Naive thymus-derived CD4-positive, alpha-beta T cell (primary cell): ENCODE measurements around the gene SUN3. TPM values are rescaled to one million over a fixed set of nuclear protein-coding genes. Genes with fewer than 3 reads are reported as not detected.
"Not testable (repeated sequence)": the region's sequence is repeated elsewhere in the genome, so short reads cannot be mapped to it uniquely, and the experiment has no call there.

Source experiments
- ATAC-seq: fragments of 150-1000 bp; cut with Tn5 transposase; 2 replicates; pipeline ENCODE4 v1.10.0; 2021; ENCODE audit warnings: mild to moderate bottlenecking, moderate library complexity
- CTCF ChIA-PET: fragments of 350-600 bp; sonication (Branson Sonifier 250); formaldehyde crosslinking; loops from one replicate; lab custom pipeline; 2021; ENCODE audit warnings: antibody characterized with exemption; lab: Charles Lee
- POLR2A ChIA-PET: fragments of 350-600 bp; sonication (Branson Sonifier 250); formaldehyde crosslinking; loops from one replicate; lab custom pipeline; 2021; ENCODE audit warnings: antibody characterized with exemption, inconsistent platforms; lab: Charles Lee
- DNase-seq, 9 donors: peaks; one replicate each; pipeline versions ENCODE4 v3.0.0 to v3.0.0-alpha.2; 2020 to 2022; ENCODE audit warnings: mixed read lengths in 1 of 9
- H3K27ac ChIP-seq: one replicate; pipeline ENCODE4 v1.7.0; 2013; ENCODE audit warnings: mild to moderate bottlenecking, low read depth, low read length, moderate library complexity
- H3K27me3 ChIP-seq, 2 donors: one replicate each; pipeline ENCODE4 v1.7.0; 2013; ENCODE audit warnings: low read length in 2 of 2, mild to moderate bottlenecking in 2 of 2, moderate library complexity in 2 of 2; ENCODE audit not compliant: control insufficient read depth in 2 of 2, insufficient read depth in 2 of 2
- H3K36me3 ChIP-seq, 3 experiments: 1 replicate in 2 of 3; 2 replicates in 1 of 3; pipeline ENCODE4 v1.7.0; 2013; ENCODE audit warnings: low read length in 3 of 3, mild to moderate bottlenecking in 3 of 3, moderate library complexity in 1 of 3; ENCODE audit not compliant: insufficient read depth in 3 of 3, control insufficient read depth in 2 of 3
- H3K4me1 ChIP-seq, 2 donors: one replicate each; pipeline ENCODE4 v1.7.0; 2013; ENCODE audit warnings: low read length in 2 of 2, mild to moderate bottlenecking in 2 of 2, moderate library complexity in 1 of 2; ENCODE audit not compliant: control insufficient read depth in 2 of 2, insufficient read depth in 2 of 2
- H3K4me3 ChIP-seq: 2 replicates; pipeline ENCODE4 v1.7.0; 2013; ENCODE audit warnings: mild to moderate bottlenecking, low read length
- H3K9me3 ChIP-seq, 3 experiments: 1 replicate in 2 of 3; 2 replicates in 1 of 3; pipeline ENCODE4 v1.7.0; 2013; ENCODE audit warnings: low read length in 3 of 3; ENCODE audit not compliant: control insufficient read depth in 2 of 3
- H3K27ac Mint-ChIP-seq, 9 donors: one replicate each; pipeline ENCODE4 v1.8.0; 2020 to 2022; ENCODE audit warnings: mixed read lengths in 9 of 9, mild to moderate bottlenecking in 8 of 9, moderate library complexity in 5 of 9, inconsistent platforms in 2 of 9
- H3K27me3 Mint-ChIP-seq, 5 donors: one replicate each; pipeline ENCODE4 v1.8.0; 2021 to 2022; ENCODE audit warnings: mixed read lengths in 5 of 5, mild to moderate bottlenecking in 1 of 5
- H3K36me3 Mint-ChIP-seq, 5 donors: one replicate each; pipeline ENCODE4 v1.8.0; 2020 to 2022; ENCODE audit warnings: mixed read lengths in 5 of 5, mild to moderate bottlenecking in 3 of 5, inconsistent platforms in 1 of 5
- H3K4me1 Mint-ChIP-seq, 7 donors: one replicate each; pipeline ENCODE4 v1.8.0; 2020 to 2022; ENCODE audit warnings: mixed read lengths in 7 of 7, mild to moderate bottlenecking in 3 of 7, inconsistent platforms in 1 of 7
- H3K4me3 Mint-ChIP-seq, 10 donors: one replicate each; pipeline ENCODE4 v1.8.0; 2020 to 2022; ENCODE audit warnings: mild to moderate bottlenecking in 10 of 10, mixed read lengths in 10 of 10, moderate library complexity in 6 of 10, inconsistent platforms in 2 of 10
- H3K9me3 Mint-ChIP-seq, 11 donors: one replicate each; pipeline ENCODE4 v1.8.0; 2020 to 2022; ENCODE audit warnings: mixed read lengths in 11 of 11, mild to moderate bottlenecking in 4 of 11, inconsistent platforms in 1 of 11, moderate library complexity in 1 of 11
- intact Hi-C, 2 donors: fragments of 100-400 bp; cut with micrococcal nuclease; formaldehyde crosslinking; loops; one replicate each; pipeline ENCODE4 v1.15.1; 2023
- polyA plus RNA-seq, 2 donors: library from polyadenylated mRNA; unstranded; fragments of 300-500 nt; fragmentation: Illumina TruSeq; gene quantifications; one replicate each; pipeline ENCODE4 v1.2.3, GENCODE V29; 2021
- total RNA-seq, 6 experiments: library from RNA in 5 of 6; stranded (reverse) in 5 of 6; gene quantifications; 1 replicate in 5 of 6; 2 replicates in 1 of 6; pipeline ENCODE4 v1.2.3 and lab custom pipeline; 2021 to 2026

Gene SUN3
- total and polyA plus RNA-seq, 7 experiments from 2014 or later = 0.53 to 2.7 (median 1.2) TPM; not detected in 3

- Histone ChIP-seq H3K9me3 (no peaks in the 10 kb centered on the region), H3K27ac (no peak overlapping the region), H3K4me3 (no peak overlapping the region), H3K27me3 (no peaks in the 10 kb centered on the region), H3K4me1 (no peaks in the 10 kb centered on the region), H3K36me3 (no peaks in the 10 kb centered on the region)
- Mint-ChIP-seq H3K4me3 (no peak overlapping the region), H3K4me1 (no peaks in the 10 kb centered on the region), H3K27me3 (peaks cover 0 to 24% (median 4%) of the 10 kb centered on the region in 5 donors), H3K36me3 (peaks cover 0 to 2% (median 0%) of the 10 kb centered on the region in 5 donors), H3K27ac (no peak overlapping the region), H3K9me3 (peaks cover 0 to 5% (median 0%) of the 10 kb centered on the region in 11 donors)
- ChIA-PET POLR2A (no interaction called here), CTCF (no interaction called here)
- intact Hi-C loops = loop anchor here in 1 of 2 donors (5.0 kb wide), 1 partner anchor 423 kb away; no protein-coding TSS in a partner anchor
- ATAC-seq = no peak
- DNase-seq = no peak
Observed at GRCh38 chr7:48004638-48005037, 24.3 kb downstream of the SUN3 start.

GRCh38 chr7:48004032-48004431 is 24.9 kb downstream of the SUN3 start:
- H3K27me3 ChIP-seq = no peaks in the 10 kb centered on the region
- Mint-ChIP-seq H3K9me3 (peaks cover 0 to 5% (median 0%) of the 10 kb centered on the region in 11 donors), H3K4me3 (no peak overlapping the region), H3K4me1 (no peaks in the 10 kb centered on the region), H3K27me3 (peaks cover 0 to 24% (median 3%) of the 10 kb centered on the region in 5 donors), H3K36me3 (peaks cover 0 to 2% (median 0%) of the 10 kb centered on the region in 5 donors), H3K27ac (no peak overlapping the region)
- ChIA-PET POLR2A (no interaction called here), CTCF (no interaction called here)
- H3K9me3 ChIP-seq = no peaks in the 10 kb centered on the region
- no peak overlapping the region for H3K27ac ChIP-seq
- H3K4me1 ChIP-seq = no peaks in the 10 kb centered on the region
- DNase-seq (no peak), ATAC-seq (no peak)
- intact Hi-C loops = loop anchor here in 1 of 2 donors (5.0 kb wide), 1 partner anchor 423 kb away; no protein-coding TSS in a partner anchor
- H3K4me3 ChIP-seq = no peak overlapping the region
- no peaks in the 10 kb centered on the region for H3K36me3 ChIP-seq

- ATAC-seq, H3K4me3 Mint-ChIP-seq, H3K9me3 ChIP-seq: not testable (repeated sequence)
Observed at GRCh38 chr7:48000164-48000563, 28.7 kb downstream of the SUN3 start.

GRCh38 chr7:47999413-47999812 is 29.5 kb downstream of the SUN3 start:
- peaks cover 0 to 16% (median 0%) of the 10 kb centered on the region in 5 donors for H3K27me3 Mint-ChIP-seq
- peaks cover 0 to 12% (median 0%) of the 10 kb centered on the region in 11 donors for H3K9me3 Mint-ChIP-seq
- Histone ChIP-seq H3K36me3 (no peaks in the 10 kb centered on the region), H3K27me3 (no peaks in the 10 kb centered on the region), H3K4me3 (no peak overlapping the region), H3K27ac (no peak overlapping the region), H3K9me3 (no peaks in the 10 kb centered on the region), H3K4me1 (no peaks in the 10 kb centered on the region)
- no peak for DNase-seq
- ChIA-PET POLR2A (no interaction called here), CTCF (no interaction called here)
- H3K4me3 Mint-ChIP-seq = no peak overlapping the region
- H3K36me3 Mint-ChIP-seq = peaks cover 0 to 9% (median 0%) of the 10 kb centered on the region in 5 donors
- no peak overlapping the region for H3K27ac Mint-ChIP-seq
- peaks cover 0 to 5% (median 0%) of the 10 kb centered on the region in 7 donors for H3K4me1 Mint-ChIP-seq
- no peak for ATAC-seq
- intact Hi-C loops = no loop called here

More at GRCh38 chr7:48000164-48000563, 28.7 kb downstream of the SUN3 start:
- CTCF ChIA-PET = interaction anchor here (0.8 kb wide), 1 partner anchor 8 kb away, joined by 4 read pairs; no protein-coding TSS in a partner anchor
- H3K27me3 ChIP-seq, H3K27ac Mint-ChIP-seq, DNase-seq, H3K4me1 ChIP-seq, H3K4me1 Mint-ChIP-seq, H3K36me3 Mint-ChIP-seq, H3K36me3 ChIP-seq, H3K9me3 Mint-ChIP-seq, H3K27ac ChIP-seq, H3K4me3 ChIP-seq, POLR2A ChIA-PET: not testable (repeated sequence)
- peaks cover 0 to 22% (median 3%) of the 10 kb centered on the region in 5 donors for H3K27me3 Mint-ChIP-seq
- intact Hi-C loops = loop anchor here in 1 of 2 donors (5.0 kb wide), 1 partner anchor 427 kb away; no protein-coding TSS in a partner anchor

GRCh38 chr7:47992446-47992845 is 36.5 kb downstream of the SUN3 start:
- ChIA-PET POLR2A (interaction anchor here (0.9 to 2.7 kb wide), 13 partner anchors 10 to 122 kb away, joined by 3 to 37 read pairs (median 5); partner anchors contain the start of gene UPP1), CTCF (interaction anchor here (1.0 to 3.8 kb wide), 8 partner anchors 8 to 115 kb away, joined by 4 to 91 read pairs (median 5); no protein-coding TSS in a partner anchor)
- intact Hi-C loops = loop anchor here in 1 of 2 donors (1.0 kb wide), 2 partner anchors 43 to 54 kb away; partner anchors contain the start of gene C7orf57
- Mint-ChIP-seq H3K27ac (peak overlapping the region; percentile 86 to 99 (median 94)), H3K36me3 (peaks cover 0 to 8% (median 0%) of the 10 kb centered on the region in 5 donors), H3K4me3 (peak overlapping the region; percentile 85 to 98 (median 94)), H3K4me1 (peaks cover 13 to 24% (median 20%) of the 10 kb centered on the region in 7 donors), H3K9me3 (peaks cover 0 to 11% (median 0%) of the 10 kb centered on the region in 11 donors), H3K27me3 (no peaks in the 10 kb centered on the region)
- ATAC-seq (no peak), DNase-seq (no peak)
- Histone ChIP-seq H3K27me3 (no peaks in the 10 kb centered on the region), H3K36me3 (no peaks in the 10 kb centered on the region), H3K9me3 (no peaks in the 10 kb centered on the region), H3K4me1 (peaks cover 12% of the 10 kb centered on the region in 2 donors), H3K4me3 (peak overlapping the region; percentile 84), H3K27ac (peak overlapping the region; percentile 59)

GRCh38 chr7:47991741-47992311 is 37.1 kb downstream of the SUN3 start:
- DNase-seq (peak; percentile 63 to 86 (median 83)), ATAC-seq (peak; percentile 99)
- H3K4me1 Mint-ChIP-seq = peaks cover 13 to 24% (median 20%) of the 10 kb centered on the region in 7 donors
- peak overlapping the region; percentile 59 for H3K27ac ChIP-seq
- peak overlapping the region; percentile 85 to 98 (median 94) for H3K4me3 Mint-ChIP-seq
- H3K9me3 Mint-ChIP-seq = peaks cover 0 to 11% (median 0%) of the 10 kb centered on the region in 11 donors
- H3K4me3 ChIP-seq = peak overlapping the region; percentile 84
- no peaks in the 10 kb centered on the region for H3K36me3 ChIP-seq
- intact Hi-C loops = loop anchor here (1.0 kb wide), 8 partner anchors 13 to 163 kb away; partner anchors contain the start of genes C7orf57 (in 2 of the 2), HUS1 (in 2 of the 2) and UPP1 (in 2 of the 2)
- no peaks in the 10 kb centered on the region for H3K27me3 Mint-ChIP-seq
- no peaks in the 10 kb centered on the region for H3K9me3 ChIP-seq
- peaks cover 0 to 8% (median 0%) of the 10 kb centered on the region in 5 donors for H3K36me3 Mint-ChIP-seq
- peak overlapping the region; percentile 86 to 99 (median 94) for H3K27ac Mint-ChIP-seq
- CTCF ChIA-PET = interaction anchor here (0.8 to 3.8 kb wide), 12 partner anchors 9 to 116 kb away, joined by 3 to 91 read pairs (median 4); partner anchors contain the start of gene UPP1
- POLR2A ChIA-PET = interaction anchor here (0.7 to 2.7 kb wide), 14 partner anchors 9 to 123 kb away, joined by 3 to 37 read pairs (median 5); partner anchors contain the start of gene UPP1
- peaks cover 12% of the 10 kb centered on the region in 2 donors for H3K4me1 ChIP-seq
- no peaks in the 10 kb centered on the region for H3K27me3 ChIP-seq
